Hepatocyte (in vitro differentiated cells): ENCODE measurements around the gene FBXL2. TPM values are rescaled to one million over a fixed set of nuclear protein-coding genes. Genes with fewer than 3 reads are reported as not detected.

ENCODE experiments used
- DNase-seq: peaks from one replicate; pipeline ENCODE4 v3.0.0-alpha.2; 2016; ENCODE audit warnings: low spot score
- H2AFZ ChIP-seq: fragments of 200-600 bp; sonication (generic); 2 replicates; pipeline ENCODE4 v1.6.0; 2016; ENCODE audit warnings: antibody characterized with exemption, mild to moderate bottlenecking
- H3K27ac ChIP-seq: fragments of 200-600 bp; sonication (generic); 2 replicates; pipeline ENCODE4 v1.5.1; 2016; ENCODE audit warnings: mild to moderate bottlenecking
- H3K27me3 ChIP-seq: fragments of 200-600 bp; sonication (generic); 2 replicates; pipeline ENCODE4 v1.6.1; 2016
- H3K36me3 ChIP-seq: fragments of 200-600 bp; sonication (generic); replicated peaks from 2 replicates; pipeline ENCODE4 v1.5.1; 2016; ENCODE audit warnings: low read depth; ENCODE audit not compliant: insufficient read depth
- H3K4me1 ChIP-seq: fragments of 200-600 bp; sonication (generic); 2 replicates; pipeline ENCODE4 v1.5.1; 2016; ENCODE audit warnings: mild to moderate bottlenecking, moderate library complexity; ENCODE audit not compliant: insufficient read depth
- H3K4me2 ChIP-seq: fragments of 200-600 bp; sonication (generic); 2 replicates; pipeline ENCODE4 v1.6.0; 2016
- H3K4me3 ChIP-seq: fragments of 200-600 bp; sonication (generic); 2 replicates; pipeline ENCODE4 v1.5.1; 2016; ENCODE audit warnings: mild to moderate bottlenecking
- H3K79me2 ChIP-seq: fragments of 200-600 bp; sonication (generic); 2 replicates; pipeline ENCODE4 v1.6.0; 2017; ENCODE audit warnings: mild to moderate bottlenecking
- H3K9me2 ChIP-seq: fragments of 200-600 bp; sonication (generic); replicated peaks from 2 replicates; pipeline ENCODE4 v1.6.0; 2017; ENCODE audit warnings: mild to moderate bottlenecking; ENCODE audit not compliant: insufficient read depth
- H3K9me3 ChIP-seq: fragments of 200-600 bp; sonication (generic); 2 replicates; pipeline ENCODE4 v1.5.1; 2016; ENCODE audit warnings: low read depth, mild to moderate bottlenecking
- H4K20me1 ChIP-seq: fragments of 200-600 bp; sonication (generic); 2 replicates; pipeline ENCODE4 v1.6.0; 2016; ENCODE audit warnings: mild to moderate bottlenecking; ENCODE audit not compliant: insufficient read depth, poor library complexity, severe bottlenecking
- EZH2 ChIP-seq: fragments of 200-600 bp; sonication (generic); IDR thresholded peaks from 2 replicates; pipeline ENCODE4 v1.6.1; 2016; ENCODE audit warnings: antibody characterized with exemption, mild to moderate bottlenecking, borderline replicate concordance
- EZH2phosphoT487 ChIP-seq: fragments of 200-600 bp; sonication (generic); IDR thresholded peaks from one replicate; pipeline ENCODE4 v1.6.1; 2018; ENCODE audit warnings: antibody characterized with exemption, mild to moderate bottlenecking, low read depth, moderate library complexity; ENCODE audit not compliant: unreplicated experiment, severe bottlenecking
- WGBS: methylation state at CpG from one replicate; pipeline ENCODE4 v1.1.6; 2016; ENCODE audit warnings: low lambda C conversion rate; ENCODE audit errors: missing lambda C conversion rate; 5-methylcytosine and 5-hydroxymethylcytosine counted together
- polyA plus RNA-seq: library from polyadenylated mRNA; unstranded; fragments of >200 nt; fragmentation: Nextera tagmentation; extraction: Ambion mirVana; gene quantifications from 2 replicates; pipeline ENCODE4 v1.2.1, GENCODE V29; 2016
- total RNA-seq: library from RNA; depleted of rRNA; stranded (reverse); fragments of >200 nt; gene quantifications from 2 replicates; pipeline ENCODE4 v1.2.3, GENCODE V29; 2014
- TF ChIP-seq, protein P1 (sequence below): fragments of 200-600 bp; sonication (generic); IDR thresholded peaks from 2 replicates; pipeline ENCODE4 v1.5.1; 2016; ENCODE audit warnings: antibody characterized with exemption, mild to moderate bottlenecking; ENCODE audit not compliant: poor library complexity

FBXL2 gene
- total and polyA plus RNA-seq, 2 experiments from 2014 or later: 15.6 to 15.7 TPM

DNA sequence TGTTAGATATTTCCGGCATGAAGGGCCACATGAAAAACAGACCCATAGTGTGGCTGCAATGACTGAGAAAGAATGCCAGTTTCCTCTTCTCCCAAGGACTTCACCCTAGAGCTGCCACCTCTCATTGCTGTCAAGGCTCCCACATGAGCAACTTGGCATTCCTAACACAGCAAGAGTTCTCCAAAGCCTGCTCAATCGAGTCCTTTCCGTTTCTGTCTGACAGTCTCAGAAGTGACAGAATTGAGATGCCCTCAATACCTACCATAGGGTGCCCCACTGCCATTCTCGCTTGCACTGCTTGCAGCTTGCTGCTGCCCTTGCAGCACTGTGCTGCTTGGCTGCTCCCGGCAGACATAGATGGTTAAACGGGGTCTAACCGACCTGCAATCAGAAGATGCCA lies 118.7 kb downstream of the FBXL2 start:
- no peak for DNase-seq
- no peaks in the 10 kb centered on the region for H3K9me2 ChIP-seq
- no peaks in the 10 kb centered on the region for H3K4me1 ChIP-seq
- H2AFZ ChIP-seq: no peak overlapping the region
- H3K27me3 ChIP-seq: no peaks in the 10 kb centered on the region
- WGBS: 95% methylated on average over 7 of the region's 7 CpGs
- no peaks in the 10 kb centered on the region for H4K20me1 ChIP-seq
- TF ChIP-seq EZH2phosphoT487: no peak
- no peak for TF ChIP-seq EZH2
- TF ChIP-seq, protein P1, sequence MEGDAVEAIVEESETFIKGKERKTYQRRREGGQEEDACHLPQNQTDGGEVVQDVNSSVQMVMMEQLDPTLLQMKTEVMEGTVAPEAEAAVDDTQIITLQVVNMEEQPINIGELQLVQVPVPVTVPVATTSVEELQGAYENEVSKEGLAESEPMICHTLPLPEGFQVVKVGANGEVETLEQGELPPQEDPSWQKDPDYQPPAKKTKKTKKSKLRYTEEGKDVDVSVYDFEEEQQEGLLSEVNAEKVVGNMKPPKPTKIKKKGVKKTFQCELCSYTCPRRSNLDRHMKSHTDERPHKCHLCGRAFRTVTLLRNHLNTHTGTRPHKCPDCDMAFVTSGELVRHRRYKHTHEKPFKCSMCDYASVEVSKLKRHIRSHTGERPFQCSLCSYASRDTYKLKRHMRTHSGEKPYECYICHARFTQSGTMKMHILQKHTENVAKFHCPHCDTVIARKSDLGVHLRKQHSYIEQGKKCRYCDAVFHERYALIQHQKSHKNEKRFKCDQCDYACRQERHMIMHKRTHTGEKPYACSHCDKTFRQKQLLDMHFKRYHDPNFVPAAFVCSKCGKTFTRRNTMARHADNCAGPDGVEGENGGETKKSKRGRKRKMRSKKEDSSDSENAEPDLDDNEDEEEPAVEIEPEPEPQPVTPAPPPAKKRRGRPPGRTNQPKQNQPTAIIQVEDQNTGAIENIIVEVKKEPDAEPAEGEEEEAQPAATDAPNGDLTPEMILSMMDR: no peak
- peaks cover 9% of the 10 kb centered on the region for H3K36me3 ChIP-seq
- H3K9me3 ChIP-seq: no peaks in the 10 kb centered on the region
- no peaks in the 10 kb centered on the region for H3K79me2 ChIP-seq
- no peak overlapping the region for H3K4me3 ChIP-seq
- no peak overlapping the region for H3K4me2 ChIP-seq
- no peak overlapping the region for H3K27ac ChIP-seq

DNA sequence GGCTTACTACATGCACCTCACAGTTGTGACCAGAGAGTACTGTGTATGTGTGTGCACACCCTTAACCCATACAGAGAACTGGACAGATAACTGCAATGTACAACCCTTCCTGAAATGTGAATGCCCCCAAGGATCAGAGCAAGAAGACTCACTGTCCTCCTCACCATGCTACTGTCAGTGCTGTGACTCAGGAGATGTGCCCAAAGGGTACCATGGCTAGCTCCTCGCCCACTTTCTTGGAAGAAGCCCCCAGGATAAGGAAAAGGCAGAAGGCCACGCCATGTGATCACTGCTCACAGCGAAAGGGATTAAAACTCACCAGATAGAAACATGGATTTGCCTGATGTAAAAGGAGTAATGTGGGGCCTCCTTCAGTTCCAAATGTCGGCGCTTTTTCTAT lies 121.2 kb downstream of the FBXL2 start:
- no peak overlapping the region for H3K4me3 ChIP-seq
- no peak for DNase-seq
- H3K4me1 ChIP-seq: no peaks in the 10 kb centered on the region
- TF ChIP-seq EZH2 (no peak), EZH2phosphoT487 (no peak)
- TF ChIP-seq, protein P1: no peak
- H3K27me3 ChIP-seq: no peaks in the 10 kb centered on the region
- no peak overlapping the region for H3K27ac ChIP-seq
- H3K79me2 ChIP-seq: no peaks in the 10 kb centered on the region
- peaks cover 17% of the 10 kb centered on the region for H3K36me3 ChIP-seq
- H3K9me2 ChIP-seq: no peaks in the 10 kb centered on the region
- H4K20me1 ChIP-seq: no peaks in the 10 kb centered on the region
- 96% methylated on average over 5 of the region's 5 CpGs for WGBS
- H3K4me2 ChIP-seq: no peak overlapping the region
- no peaks in the 10 kb centered on the region for H3K9me3 ChIP-seq
- H2AFZ ChIP-seq: no peak overlapping the region

DNA sequence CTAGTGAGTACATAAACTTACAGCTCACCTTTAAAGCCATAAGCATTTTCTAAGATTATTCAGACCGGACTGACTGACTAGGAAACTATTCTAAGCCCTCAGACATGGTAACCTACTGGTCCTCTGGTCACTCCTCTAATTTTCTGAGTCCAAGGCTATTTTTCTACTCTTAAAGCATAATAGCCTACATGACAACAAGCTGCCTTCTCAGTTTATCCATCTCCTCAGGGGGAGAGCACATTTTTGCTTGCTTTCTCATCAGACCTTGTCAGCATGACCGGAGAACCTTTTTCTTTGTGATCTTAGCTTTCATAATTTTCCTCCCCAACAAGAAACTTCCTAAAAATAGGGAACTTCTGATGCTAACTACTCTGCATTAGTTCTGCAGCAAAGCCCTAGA lies 124.5 kb downstream of the FBXL2 start:
- Histone ChIP-seq H3K27ac (no peak overlapping the region), H4K20me1 (no peaks in the 10 kb centered on the region), H2AFZ (no peak overlapping the region), H3K4me1 (no peaks in the 10 kb centered on the region), H3K4me3 (no peak overlapping the region), H3K4me2 (no peak overlapping the region), H3K36me3 (peaks cover 21% of the 10 kb centered on the region), H3K27me3 (no peaks in the 10 kb centered on the region), H3K9me3 (no peaks in the 10 kb centered on the region), H3K79me2 (no peaks in the 10 kb centered on the region), H3K9me2 (no peaks in the 10 kb centered on the region)
- TF ChIP-seq EZH2phosphoT487: no peak
- TF ChIP-seq, protein P1: no peak
- no peak for DNase-seq
- 88% methylated on average over 2 of the region's 2 CpGs for WGBS

DNA sequence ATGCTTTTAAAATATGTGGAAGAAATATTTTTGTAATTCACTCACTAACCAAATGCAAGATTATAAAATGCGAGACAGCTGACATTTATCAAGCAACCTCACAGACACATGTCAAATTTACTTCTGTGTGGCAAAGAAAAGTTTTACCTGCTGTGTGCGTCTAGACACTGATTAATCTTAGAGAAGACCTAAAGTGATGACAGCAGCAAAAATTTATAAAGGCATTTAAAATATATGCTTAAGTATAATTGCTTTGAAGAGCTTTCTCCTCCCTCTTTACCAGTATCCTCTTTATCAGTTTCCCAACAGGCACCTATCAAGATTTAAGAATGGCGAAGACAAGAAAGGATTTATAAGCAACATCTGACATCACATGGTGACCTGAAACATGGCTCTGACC lies 125.7 kb downstream of the FBXL2 start:
- no peak overlapping the region for H2AFZ ChIP-seq
- DNase-seq: no peak
- no peaks in the 10 kb centered on the region for H3K27me3 ChIP-seq
- H3K9me2 ChIP-seq: no peaks in the 10 kb centered on the region
- H3K9me3 ChIP-seq: no peaks in the 10 kb centered on the region
- no peak overlapping the region for H3K27ac ChIP-seq
- no peaks in the 10 kb centered on the region for H3K4me1 ChIP-seq
- no peaks in the 10 kb centered on the region for H3K79me2 ChIP-seq
- no peak overlapping the region for H3K4me3 ChIP-seq
- 88% methylated on average over 3 of the region's 3 CpGs for WGBS
- H3K4me2 ChIP-seq: no peak overlapping the region
- no peaks in the 10 kb centered on the region for H4K20me1 ChIP-seq
- no peak for TF ChIP-seq EZH2phosphoT487
- TF ChIP-seq EZH2: no peak
- TF ChIP-seq, protein P1: no peak
- peaks cover 21% of the 10 kb centered on the region for H3K36me3 ChIP-seq
